ENCODE measurements around the gene ATP7B. TPM values are rescaled to one million over a fixed set of nuclear protein-coding genes. Genes with fewer than 3 reads are reported as not detected.

Gene ATP7B
- total RNA-seq, 1 donor from 2014 or later: 12.3 TPM

- H3K9me3 Mint-ChIP-seq (ENCODE audit: unreplicated experiment): peaks cover 2% of the 10 kb centered on the region
Measured at GRCh38 chr13:51913421-51914136, 97.7 kb downstream of the ATP7B start.

GRCh38 chr13:51912511-51913225, 98.6 kb downstream of the ATP7B start:
- Mint-ChIP-seq H3K4me1 (ENCODE audit: low read depth, unreplicated experiment) (no peaks in the 10 kb centered on the region), H3K27ac (ENCODE audit: unreplicated experiment) (no peak overlapping the region), H3K9me3 (ENCODE audit: unreplicated experiment) (peaks cover 2% of the 10 kb centered on the region), H3K4me3 (ENCODE audit: unreplicated experiment) (no peak overlapping the region), H3K27me3 (ENCODE audit: low read depth, unreplicated experiment) (peaks cover 11% of the 10 kb centered on the region), H3K36me3 (ENCODE audit: low read depth, unreplicated experiment) (no peaks in the 10 kb centered on the region)
- Histone ChIP-seq H3K9ac (ENCODE audit: low read length) (no peak overlapping the region), H3K79me2 (ENCODE audit: insufficient read depth, low read length) (no peaks in the 10 kb centered on the region), H3K36me3 (ENCODE audit: insufficient read depth, low read length) (no peaks in the 10 kb centered on the region), H3K4me2 (ENCODE audit: low read length) (no peak overlapping the region), H3K27me3 (ENCODE audit: insufficient read depth, low read length) (peaks cover 4% of the 10 kb centered on the region), H3K9me3 (ENCODE audit: insufficient read depth, low read depth, low read length) (no peaks in the 10 kb centered on the region), H3K4me3 (ENCODE audit: insufficient read depth, low read depth, low read length) (no peak overlapping the region), H4K20me1 (ENCODE audit: insufficient read depth, low read length) (no peaks in the 10 kb centered on the region), H2AFZ (ENCODE audit: low read depth, low read length) (no peak overlapping the region), H3K4me1 (ENCODE audit: insufficient read depth, low read length) (no peaks in the 10 kb centered on the region), H3K27ac (ENCODE audit: low read depth, low read length) (no peak overlapping the region)
- DNase-seq (ENCODE audit: low read depth) (no peak), FAIRE-seq (no peak)
- TF ChIP-seq CTCF (IDR thresholded peaks at IDR 0.05; ENCODE audit: insufficient read depth, low read depth, low read length) (no peak), EZH2 (IDR thresholded peaks at IDR 0.05; ENCODE audit: insufficient read depth, low read length) (no peak)

More at GRCh38 chr13:51913421-51914136, 97.7 kb downstream of the ATP7B start:
- H3K27ac Mint-ChIP-seq (ENCODE audit: unreplicated experiment): no peak overlapping the region
- Histone ChIP-seq H2AFZ (ENCODE audit: low read depth, low read length) (no peak overlapping the region), H3K4me2 (ENCODE audit: low read length) (no peak overlapping the region), H3K27ac (ENCODE audit: low read depth, low read length) (no peak overlapping the region), H3K4me3 (ENCODE audit: insufficient read depth, low read depth, low read length) (no peak overlapping the region), H3K9me3 (ENCODE audit: insufficient read depth, low read depth, low read length) (no peaks in the 10 kb centered on the region), H3K4me1 (ENCODE audit: insufficient read depth, low read length) (no peaks in the 10 kb centered on the region), H3K36me3 (ENCODE audit: insufficient read depth, low read length) (no peaks in the 10 kb centered on the region), H3K27me3 (ENCODE audit: insufficient read depth, low read length) (peaks cover 4% of the 10 kb centered on the region), H4K20me1 (ENCODE audit: insufficient read depth, low read length) (no peaks in the 10 kb centered on the region), H3K9ac (ENCODE audit: low read length) (no peak overlapping the region), H3K79me2 (ENCODE audit: insufficient read depth, low read length) (no peaks in the 10 kb centered on the region)
- FAIRE-seq (no peak), DNase-seq (ENCODE audit: low read depth) (no peak)
- H3K36me3 Mint-ChIP-seq (ENCODE audit: low read depth, unreplicated experiment): no peaks in the 10 kb centered on the region
- no peak overlapping the region for H3K4me3 Mint-ChIP-seq (ENCODE audit: unreplicated experiment)
- TF ChIP-seq CTCF (IDR thresholded peaks at IDR 0.05; ENCODE audit: insufficient read depth, low read depth, low read length): no peak
- no peak for TF ChIP-seq EZH2 (IDR thresholded peaks at IDR 0.05; ENCODE audit: insufficient read depth, low read length)
- H3K27me3 Mint-ChIP-seq (ENCODE audit: low read depth, unreplicated experiment): peaks cover 11% of the 10 kb centered on the region
- no peaks in the 10 kb centered on the region for H3K4me1 Mint-ChIP-seq (ENCODE audit: low read depth, unreplicated experiment)

GRCh38 chr13:51912091-51912490, 99.2 kb downstream of the ATP7B start:
- Histone ChIP-seq H3K4me1 (ENCODE audit: insufficient read depth, low read length) (no peaks in the 10 kb centered on the region), H3K27me3 (ENCODE audit: insufficient read depth, low read length) (peaks cover 4% of the 10 kb centered on the region), H3K9ac (ENCODE audit: low read length) (no peak overlapping the region), H3K4me3 (ENCODE audit: insufficient read depth, low read depth, low read length) (no peak overlapping the region), H3K36me3 (ENCODE audit: insufficient read depth, low read length) (no peaks in the 10 kb centered on the region), H3K9me3 (ENCODE audit: insufficient read depth, low read depth, low read length) (no peaks in the 10 kb centered on the region), H3K27ac (ENCODE audit: low read depth, low read length) (no peak overlapping the region), H4K20me1 (ENCODE audit: insufficient read depth, low read length) (no peaks in the 10 kb centered on the region), H3K4me2 (ENCODE audit: low read length) (no peak overlapping the region), H3K79me2 (ENCODE audit: insufficient read depth, low read length) (no peaks in the 10 kb centered on the region), H2AFZ (ENCODE audit: low read depth, low read length) (no peak overlapping the region)
- Mint-ChIP-seq H3K27me3 (ENCODE audit: low read depth, unreplicated experiment) (peaks cover 11% of the 10 kb centered on the region), H3K9me3 (ENCODE audit: unreplicated experiment) (peaks cover 4% of the 10 kb centered on the region), H3K36me3 (ENCODE audit: low read depth, unreplicated experiment) (no peaks in the 10 kb centered on the region), H3K4me1 (ENCODE audit: low read depth, unreplicated experiment) (no peaks in the 10 kb centered on the region), H3K27ac (ENCODE audit: unreplicated experiment) (no peak overlapping the region), H3K4me3 (ENCODE audit: unreplicated experiment) (no peak overlapping the region)
- DNase-seq (ENCODE audit: low read depth) (peak; percentile 3), FAIRE-seq (no peak)
- TF ChIP-seq CTCF (IDR thresholded peaks at IDR 0.05; ENCODE audit: insufficient read depth, low read depth, low read length) (no peak), EZH2 (IDR thresholded peaks at IDR 0.05; ENCODE audit: insufficient read depth, low read length) (no peak)

All from astrocyte (in vitro differentiated cells and primary cell).